ENCODE measurements around the gene DRAXIN. TPM values are rescaled to one million over a fixed set of nuclear protein-coding genes. Genes with fewer than 3 reads are reported as not detected.

DRAXIN gene
- total RNA-seq, 3 donors from 2014 or later (not counting 1 experiment from before 2014, with no cell fraction given): 10.9 to 24.9 (median 12.1) TPM

- WGBS (ENCODE audit: insufficient coverage): 19% methylated on average over 15 of the region's 15 CpGs
- H3K27ac ChIP-seq (ENCODE audit: low read length): peak overlapping the region; percentile 62
- peak overlapping the region; percentile 87 to 98 for H3K27ac Mint-ChIP-seq
- no peaks in the 10 kb centered on the region for H3K27me3 ChIP-seq (ENCODE audit: control insufficient read depth, insufficient read depth, low read length)
- no peaks in the 10 kb centered on the region for H3K9me3 ChIP-seq (ENCODE audit: control insufficient read depth, insufficient read depth, low read length)
- peaks cover 77% of the 10 kb centered on the region for H3K4me1 ChIP-seq (ENCODE audit: control insufficient read depth, insufficient read depth, low read length)
- peak overlapping the region; percentile 93 for H3K4me3 Mint-ChIP-seq
- no peaks in the 10 kb centered on the region for H3K36me3 ChIP-seq (ENCODE audit: control insufficient read depth, insufficient read depth, low read length)
- H3K9me3 Mint-ChIP-seq: no peaks in the 10 kb centered on the region
- DNase-seq (peak; percentile 38 to 77), ATAC-seq (peak; percentile 62 to 73 (median 69))
- peak overlapping the region; percentile 72 for H3K4me3 ChIP-seq (ENCODE audit: low read length)
- H3K4me1 Mint-ChIP-seq: peaks cover 70 to 74% of the 10 kb centered on the region in 2 donors
- TF ChIP-seq, protein P1, sequence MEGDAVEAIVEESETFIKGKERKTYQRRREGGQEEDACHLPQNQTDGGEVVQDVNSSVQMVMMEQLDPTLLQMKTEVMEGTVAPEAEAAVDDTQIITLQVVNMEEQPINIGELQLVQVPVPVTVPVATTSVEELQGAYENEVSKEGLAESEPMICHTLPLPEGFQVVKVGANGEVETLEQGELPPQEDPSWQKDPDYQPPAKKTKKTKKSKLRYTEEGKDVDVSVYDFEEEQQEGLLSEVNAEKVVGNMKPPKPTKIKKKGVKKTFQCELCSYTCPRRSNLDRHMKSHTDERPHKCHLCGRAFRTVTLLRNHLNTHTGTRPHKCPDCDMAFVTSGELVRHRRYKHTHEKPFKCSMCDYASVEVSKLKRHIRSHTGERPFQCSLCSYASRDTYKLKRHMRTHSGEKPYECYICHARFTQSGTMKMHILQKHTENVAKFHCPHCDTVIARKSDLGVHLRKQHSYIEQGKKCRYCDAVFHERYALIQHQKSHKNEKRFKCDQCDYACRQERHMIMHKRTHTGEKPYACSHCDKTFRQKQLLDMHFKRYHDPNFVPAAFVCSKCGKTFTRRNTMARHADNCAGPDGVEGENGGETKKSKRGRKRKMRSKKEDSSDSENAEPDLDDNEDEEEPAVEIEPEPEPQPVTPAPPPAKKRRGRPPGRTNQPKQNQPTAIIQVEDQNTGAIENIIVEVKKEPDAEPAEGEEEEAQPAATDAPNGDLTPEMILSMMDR (IDR thresholded peaks at IDR 0.05): no peak
- intact Hi-C loops (cut with micrococcal nuclease): loop anchor here (2.0 to 10.0 kb wide), 2 partner anchors 66 to 472 kb away; partner anchors contain the start of gene MTOR
- H3K36me3 Mint-ChIP-seq: no peaks in the 10 kb centered on the region
- no peaks in the 10 kb centered on the region for H3K27me3 Mint-ChIP-seq (ENCODE audit: low read depth in 2 of 2)
Measured at GRCh38 chr1:11736746-11737639, 45.5 kb downstream of the DRAXIN start.

DNA sequence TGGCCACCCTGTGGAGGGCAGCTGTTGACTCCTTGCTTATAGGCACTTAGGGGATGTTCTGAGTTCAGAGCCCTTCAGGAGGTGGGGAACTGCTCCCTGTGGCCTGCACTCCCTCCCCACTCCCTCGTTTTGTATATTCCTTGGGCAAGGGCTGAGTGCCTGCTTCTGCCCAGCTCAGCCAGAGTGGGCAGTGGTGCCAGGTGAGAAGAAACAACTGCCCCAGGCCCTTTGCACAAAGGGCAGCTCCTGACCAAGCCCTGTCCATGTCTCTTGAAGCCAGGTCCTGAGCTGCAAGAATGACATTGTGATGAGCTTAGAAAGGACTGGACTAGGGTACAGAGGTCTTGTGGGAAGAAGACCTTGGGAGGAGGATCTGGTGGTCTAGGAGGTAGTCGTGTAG, 46.6 kb downstream of the DRAXIN start:
- Histone ChIP-seq H3K27me3 (ENCODE audit: control insufficient read depth, insufficient read depth, low read length) (no peaks in the 10 kb centered on the region), H3K4me1 (ENCODE audit: control insufficient read depth, insufficient read depth, low read length) (peaks cover 77% of the 10 kb centered on the region), H3K9me3 (ENCODE audit: control insufficient read depth, insufficient read depth, low read length) (no peaks in the 10 kb centered on the region), H3K36me3 (ENCODE audit: control insufficient read depth, insufficient read depth, low read length) (no peaks in the 10 kb centered on the region), H3K4me3 (ENCODE audit: low read length) (no peak overlapping the region), H3K27ac (ENCODE audit: low read length) (no peak overlapping the region)
- Mint-ChIP-seq H3K4me1 (peaks cover 75 to 82% of the 10 kb centered on the region in 2 donors), H3K27me3 (ENCODE audit: low read depth in 2 of 2) (no peaks in the 10 kb centered on the region), H3K36me3 (no peaks in the 10 kb centered on the region), H3K27ac (peak overlapping the region; percentile 87 to 98), H3K9me3 (no peaks in the 10 kb centered on the region), H3K4me3 (peak overlapping the region; percentile 93)
- ATAC-seq (no peak), DNase-seq (no peak)
- intact Hi-C loops (cut with micrococcal nuclease): loop anchor here (10.0 kb wide), 1 partner anchor 473 kb away; the partner anchor contains the start of gene MTOR
- TF ChIP-seq, protein P1 (IDR thresholded peaks at IDR 0.05): no peak
- WGBS (ENCODE audit: insufficient coverage): 100% methylated on average over 2 of the region's 2 CpGs

- Histone ChIP-seq H3K9me3 (ENCODE audit: control insufficient read depth, insufficient read depth, low read length) (no peaks in the 10 kb centered on the region), H3K27me3 (ENCODE audit: control insufficient read depth, insufficient read depth, low read length) (no peaks in the 10 kb centered on the region), H3K27ac (ENCODE audit: low read length) (no peak overlapping the region), H3K4me1 (ENCODE audit: control insufficient read depth, insufficient read depth, low read length) (peaks cover 79% of the 10 kb centered on the region), H3K36me3 (ENCODE audit: control insufficient read depth, insufficient read depth, low read length) (no peaks in the 10 kb centered on the region), H3K4me3 (ENCODE audit: low read length) (no peak overlapping the region)
- H3K4me3 Mint-ChIP-seq: peak overlapping the region; percentile 55
- H3K9me3 Mint-ChIP-seq: no peaks in the 10 kb centered on the region
- TF ChIP-seq, protein P1 (IDR thresholded peaks at IDR 0.05): no peak
- ATAC-seq: no peak
- intact Hi-C loops (cut with micrococcal nuclease): loop anchor here (10.0 kb wide), 1 partner anchor 474 kb away; the partner anchor contains the start of gene MTOR
- no peaks in the 10 kb centered on the region for H3K27me3 Mint-ChIP-seq (ENCODE audit: low read depth in 2 of 2)
- H3K27ac Mint-ChIP-seq: peak overlapping the region; percentile 87 to 98
- H3K36me3 Mint-ChIP-seq: no peaks in the 10 kb centered on the region
- no peak for DNase-seq
- peaks cover 74 to 86% of the 10 kb centered on the region in 2 donors for H3K4me1 Mint-ChIP-seq
- 76% methylated on average over 6 of the region's 6 CpGs for WGBS (ENCODE audit: insufficient coverage)
Measured at GRCh38 chr1:11738783-11739182, 47.3 kb downstream of the DRAXIN start.
